NCI-H2227 (cell line): ENCODE measurements around the gene GNPAT.

ENCODE experiments used
- DNase-seq: peaks from one replicate; lab custom pipeline; 2025; ENCODE audit not compliant: unreplicated experiment; lab: John Stamatoyannopoulos, UW

The GNPAT gene

DNA sequence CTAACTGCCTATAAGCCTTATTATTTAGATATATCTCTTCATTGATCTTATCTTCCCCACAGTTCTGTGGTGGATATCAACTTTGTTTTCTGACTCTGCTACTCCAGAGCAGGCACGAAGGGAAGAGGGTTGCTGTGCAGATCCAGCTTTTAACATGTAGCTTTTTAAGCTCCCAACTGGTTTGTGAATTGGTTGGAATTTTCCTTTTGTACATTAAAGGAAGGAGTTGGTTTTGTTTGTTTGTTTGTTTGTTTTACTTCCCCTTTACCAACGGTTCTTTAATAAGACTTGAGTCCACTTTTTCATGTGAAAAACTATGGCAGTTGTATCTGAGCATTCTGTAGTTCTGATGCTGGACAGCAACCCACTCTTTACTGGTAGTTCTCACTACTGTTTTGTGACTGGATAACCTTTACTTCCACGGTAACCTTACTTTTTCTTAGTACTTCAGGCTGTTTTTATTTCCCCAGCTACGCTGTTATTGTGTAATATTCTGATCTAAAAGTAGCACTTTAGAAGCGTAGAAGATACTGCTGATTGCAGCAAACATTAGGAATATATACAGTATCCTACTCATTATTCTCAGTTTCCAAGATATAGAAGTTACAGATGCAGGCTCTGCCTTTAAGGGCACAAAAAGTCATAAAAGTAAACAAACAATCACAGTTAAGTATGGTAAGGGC lies 1.6 kb downstream of the GNPAT start:
- no peak for DNase-seq

DNA sequence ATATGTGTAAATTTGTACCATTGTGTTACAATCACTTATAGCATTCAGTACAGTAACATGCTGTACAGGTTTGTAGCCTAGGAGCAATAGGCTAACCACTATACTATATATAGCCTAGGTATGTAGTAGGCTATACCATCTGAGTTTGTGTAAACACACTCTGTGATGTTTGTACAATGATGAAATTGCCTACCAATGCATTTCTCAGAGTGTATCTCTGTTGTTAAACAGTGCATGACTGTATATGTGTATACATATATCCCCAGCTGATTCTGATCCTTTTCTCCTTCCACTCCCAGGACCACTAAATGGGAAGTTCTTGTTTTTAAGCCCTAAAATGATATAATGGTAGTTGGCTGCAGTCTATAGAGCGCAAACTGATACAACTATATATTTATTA lies 7.8 kb downstream of the GNPAT start:
- DNase-seq, result no peak

- DNase-seq, result no peak
These were observed 11.3 kb downstream of the GNPAT start for GRCh38 chr1:231252336-231252735.

GRCh38 chr1:231260351-231260750 lies 19.3 kb downstream of the GNPAT start:
- DNase-seq, result no peak

GRCh38 chr1:231264642-231265041 lies 23.6 kb downstream of the GNPAT start:
- DNase-seq, result no peak

GRCh38 chr1:231265379-231265778 lies 24.4 kb downstream of the GNPAT start:
- no peak for DNase-seq

- no peak for DNase-seq
These were observed 25.9 kb downstream of the GNPAT start for GRCh38 chr1:231266811-231267322.

GRCh38 chr1:231272173-231272572 lies 31.2 kb downstream of the GNPAT start:
- no peak for DNase-seq

DNA sequence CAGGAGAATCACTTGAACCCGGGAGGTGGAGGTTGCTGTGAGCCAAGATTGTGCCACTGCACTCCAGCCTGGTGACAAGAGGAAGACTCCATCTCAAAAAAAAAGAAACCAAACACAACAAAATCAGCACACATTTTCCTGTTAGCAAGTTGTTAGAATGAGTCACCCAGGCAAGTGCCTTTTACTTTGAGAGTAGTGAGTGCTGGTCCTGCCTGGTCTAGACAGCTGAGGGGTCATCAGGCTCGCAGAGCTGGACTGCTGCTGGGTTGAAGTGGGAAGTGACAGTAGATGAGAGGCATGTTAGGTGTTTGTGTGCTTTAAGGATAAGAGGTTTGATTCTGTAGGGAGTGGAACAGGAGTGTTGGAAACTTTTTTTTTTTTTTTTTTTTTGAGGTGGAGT lies 31.9 kb downstream of the GNPAT start:
- no peak for DNase-seq

- DNase-seq, result no peak
These were observed 33.3 kb downstream of the GNPAT start for GRCh38 chr1:231274119-231274825.

- no peak for DNase-seq
These were observed 37.2 kb downstream of the GNPAT start for GRCh38 chr1:231278100-231278790.

DNA sequence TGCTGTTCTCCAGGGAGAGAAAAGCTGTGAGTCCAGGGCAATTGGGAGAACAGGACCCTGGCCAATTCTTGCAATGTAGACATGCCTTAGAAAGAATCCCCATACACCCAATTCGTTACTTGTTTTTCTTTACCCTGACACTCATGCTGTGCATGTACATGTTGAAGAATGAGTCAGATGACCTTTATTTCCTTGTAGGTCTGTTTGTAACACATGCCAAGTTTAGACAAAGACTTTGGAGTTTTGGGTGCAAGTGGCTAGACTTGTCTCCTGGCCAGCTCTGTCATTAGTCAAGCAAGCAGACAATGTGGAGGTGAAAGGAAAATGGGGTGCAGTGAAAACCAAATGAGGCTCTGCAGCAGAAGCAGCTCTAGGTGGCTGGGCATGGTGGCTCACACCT lies 38.1 kb downstream of the GNPAT start:
- DNase-seq, result no peak

DNA sequence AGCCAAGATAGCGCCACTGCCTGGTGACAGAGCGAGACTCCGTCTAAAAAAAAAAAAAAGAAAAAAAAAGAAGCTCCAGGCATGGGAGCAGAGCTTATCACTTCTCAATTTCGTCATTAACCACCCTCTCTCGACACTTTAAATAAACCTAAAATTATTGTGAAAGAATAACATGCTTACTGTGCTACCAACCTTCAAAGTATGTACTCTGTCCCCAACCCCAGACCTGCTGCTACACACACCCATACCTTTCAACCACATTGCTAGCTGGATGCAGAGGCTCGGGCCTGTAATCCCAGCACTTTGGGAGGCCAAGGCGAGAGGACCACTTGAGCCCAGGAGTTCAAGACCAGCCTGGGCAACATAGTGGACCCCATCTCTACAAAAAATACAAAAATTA lies 38.7 kb downstream of the GNPAT start:
- DNase-seq, result no peak

GRCh38 chr1:231284441-231284840 lies 43.4 kb downstream of the GNPAT start:
- no peak for DNase-seq

DNA sequence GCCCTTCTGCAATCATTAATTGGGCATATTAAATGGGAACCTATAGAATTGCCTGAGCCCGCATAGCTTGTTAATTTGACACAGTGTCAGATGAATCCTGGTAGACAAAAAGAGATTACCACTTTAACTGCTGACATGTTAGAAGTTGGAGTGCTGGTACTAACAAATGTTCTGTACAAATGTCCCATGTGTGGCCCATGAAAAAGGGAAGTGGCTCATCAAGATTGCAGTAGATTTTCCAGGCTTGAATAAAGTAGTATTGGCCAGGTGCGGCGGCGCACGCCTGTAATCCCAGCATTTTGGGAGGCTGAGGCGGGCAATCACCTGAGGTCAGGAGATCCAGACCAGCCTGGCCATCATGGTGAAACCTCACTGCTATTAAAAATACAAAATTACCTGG lies 45.6 kb downstream of the GNPAT start:
- no peak for DNase-seq

GRCh38 chr1:231295938-231296337 lies 54.9 kb downstream of the GNPAT start:
- DNase-seq, result no peak

DNA sequence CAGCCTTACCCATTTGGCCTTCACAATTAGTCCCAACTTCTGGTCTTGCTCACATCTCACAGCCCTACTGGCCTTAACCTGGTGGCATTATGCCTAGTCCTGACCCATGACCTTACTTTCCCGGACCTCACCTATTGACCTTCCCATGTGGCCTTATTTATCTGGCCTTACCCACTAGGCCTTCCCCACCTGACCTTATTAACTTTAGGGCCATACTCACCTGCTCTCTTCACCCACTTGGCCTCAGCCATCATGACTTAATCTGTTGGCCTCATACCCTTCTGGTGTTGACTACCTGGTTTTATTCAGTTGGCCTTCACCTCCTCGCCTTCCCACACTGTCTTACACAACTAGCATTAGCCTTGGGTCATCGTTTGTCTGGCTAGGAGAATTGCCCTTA lies 61.0 kb downstream of the GNPAT start:
- DNase-seq, result no peak

DNA sequence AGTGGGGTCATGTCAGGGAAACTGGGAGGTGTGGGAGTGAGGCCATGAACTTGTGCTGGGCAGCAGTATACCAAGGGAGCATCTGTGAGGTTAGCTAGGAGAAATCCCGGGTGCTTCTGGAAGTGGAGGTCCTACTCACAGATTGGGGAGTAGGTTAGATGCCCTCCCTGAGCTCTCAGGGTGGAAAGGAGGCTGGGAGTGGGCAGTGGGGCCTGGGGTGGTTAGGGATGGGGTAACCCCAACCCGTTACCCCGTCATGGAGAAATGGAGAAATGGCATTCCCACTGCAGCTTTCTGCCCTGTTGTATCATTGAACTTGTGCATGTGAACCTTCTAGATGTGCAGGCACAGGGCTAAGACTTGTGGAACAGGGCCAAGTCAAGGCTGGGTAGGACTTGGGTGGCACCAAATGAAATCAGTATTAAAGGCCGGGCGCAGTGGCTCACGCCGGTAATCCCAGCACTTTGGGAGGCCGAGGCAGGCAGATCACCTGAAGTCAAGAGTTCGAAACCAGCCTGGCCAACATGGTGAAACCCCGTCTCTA lies 69.5 kb downstream of the GNPAT start:
- DNase-seq, result no peak

DNA sequence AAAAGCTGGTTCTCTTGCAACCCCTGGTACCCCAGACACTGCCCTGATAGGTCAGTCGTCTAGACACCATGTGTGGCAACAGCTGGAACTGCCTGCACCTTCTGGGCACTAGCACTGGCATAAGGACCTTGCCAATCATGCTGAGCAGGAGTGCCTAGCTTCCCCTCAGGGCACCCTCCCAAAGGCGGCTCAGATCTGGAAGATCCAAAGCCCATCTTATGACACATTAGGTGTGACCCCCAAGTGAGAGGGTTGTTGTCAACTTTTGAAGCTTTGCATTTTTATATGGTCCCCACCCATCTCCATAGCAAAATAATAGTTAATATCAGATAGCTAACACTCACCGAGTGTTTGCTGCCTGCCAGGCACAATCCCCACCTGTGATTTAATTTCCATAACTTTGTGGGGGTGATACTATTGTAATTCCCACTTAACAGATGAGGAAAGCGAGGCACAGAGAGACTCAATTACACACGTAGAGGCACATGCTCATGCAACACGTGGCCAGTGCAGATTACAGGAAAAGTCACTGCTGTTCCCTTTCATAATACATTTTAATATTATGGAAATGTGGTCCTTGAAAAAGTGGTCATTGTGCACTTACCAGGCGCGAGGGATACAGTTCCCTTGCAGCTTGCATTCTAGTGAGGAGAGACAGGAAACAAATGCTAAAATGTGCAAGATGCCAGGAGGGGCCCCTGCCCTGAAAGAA lies 70.9 kb downstream of the GNPAT start:
- no peak for DNase-seq

DNA sequence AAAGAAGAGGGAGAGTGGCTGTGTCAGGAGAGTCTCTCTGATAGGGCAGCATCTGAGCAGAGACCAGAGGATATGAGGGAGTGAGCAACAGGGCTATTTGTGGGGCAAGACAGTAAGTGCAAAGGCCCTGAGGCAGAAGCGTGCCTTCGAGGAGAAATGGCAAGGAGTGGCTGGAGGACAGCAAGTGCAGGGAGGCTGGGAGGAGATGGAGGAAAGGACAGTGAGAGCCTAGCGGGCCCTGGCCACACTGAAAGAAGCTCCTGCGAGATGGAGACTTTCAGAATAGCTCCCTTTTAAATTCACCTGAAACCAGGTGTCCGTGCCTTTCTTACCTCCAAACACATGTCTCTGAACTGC lies 71.4 kb downstream of the GNPAT start:
- no peak for DNase-seq

- no peak for DNase-seq
These were observed 72.6 kb downstream of the GNPAT start for GRCh38 chr1:231313661-231314060.
